ENCODE data around the gene RNPC3. TPM values are rescaled to one million over a fixed set of nuclear protein-coding genes. Genes with fewer than 3 reads are reported as not detected.

The RNPC3 gene
- total and polyA plus RNA-seq, 8 donors: 4.7 to 46.7 (median 29.4) TPM

DNA sequence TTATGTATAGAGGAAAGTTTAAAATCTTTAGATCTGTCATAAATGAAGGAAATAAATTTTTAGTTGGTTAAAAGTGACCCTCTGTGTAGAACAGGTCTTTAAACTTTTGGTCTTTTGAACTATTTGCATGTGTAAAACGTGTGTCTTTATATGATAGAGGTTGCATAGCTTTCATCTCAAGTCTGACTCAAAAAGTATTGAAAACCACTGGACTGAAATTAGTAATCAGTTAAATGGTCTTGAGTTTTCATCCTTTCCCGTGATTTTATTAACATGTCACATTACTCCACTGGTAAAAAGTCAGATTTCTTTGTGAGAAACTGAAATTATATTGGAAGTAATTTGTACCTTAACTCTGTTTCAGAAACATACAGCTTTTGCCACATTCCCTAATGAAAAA lies 1.8 kb downstream of the RNPC3 start:
- TF ChIP-seq POLR2AphosphoS5 (IDR thresholded peaks at IDR 0.05): no peak
- TF ChIP-seq POLR2A (IDR thresholded peaks at IDR 0.05): no peak
- TF ChIP-seq EP300 (IDR thresholded peaks at IDR 0.05): no peak
- intact Hi-C loops (cut with DNase I; ENCODE audit: low total_unique reads): no loop called here
- H3K9me3 ChIP-seq: no peaks in the 10 kb centered on the region
- WGBS, 5 donors: 52 to 58% (median 55%) methylated on average over 2 of the region's 2 CpGs
- H3K27me3 ChIP-seq: no peaks in the 10 kb centered on the region
- peak overlapping the region in 2 of 4 donors; percentile 75 to 80 for H3K4me3 ChIP-seq
- H3K4me1 ChIP-seq: peaks cover 14 to 63% (median 43%) of the 10 kb centered on the region in 4 donors
- peaks cover 0 to 21% (median 13%) of the 10 kb centered on the region in 4 donors for H3K36me3 ChIP-seq
- H3K27ac ChIP-seq: no peak overlapping the region
- DNase-seq: no peak

DNA sequence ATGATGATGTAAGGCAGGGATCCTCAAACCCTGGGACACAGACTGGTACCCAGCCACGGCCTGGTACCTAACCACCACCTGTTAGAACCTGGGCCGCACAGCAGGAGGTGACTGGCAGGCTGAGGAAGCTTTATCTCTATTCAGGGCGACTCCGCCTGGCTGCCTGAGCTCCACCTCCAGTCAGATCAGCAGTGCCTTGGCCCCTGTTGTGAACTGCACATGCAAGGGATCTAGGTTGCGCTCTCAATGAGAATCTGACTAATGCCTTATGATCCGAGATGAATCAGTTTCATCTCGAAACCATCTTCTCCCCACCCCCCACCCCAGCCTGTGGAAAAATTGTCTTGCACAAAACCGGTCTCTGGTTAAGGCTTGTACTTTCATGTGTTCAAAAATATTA lies 4.2 kb downstream of the RNPC3 start:
- Histone ChIP-seq H3K27me3 (no peaks in the 10 kb centered on the region), H3K4me1 (peaks cover 14 to 74% (median 49%) of the 10 kb centered on the region in 4 donors), H3K4me3 (no peak overlapping the region), H3K27ac (no peak overlapping the region), H3K9me3 (no peaks in the 10 kb centered on the region), H3K36me3 (peaks cover 0 to 36% (median 22%) of the 10 kb centered on the region in 4 donors)
- no peak for DNase-seq
- no peak for TF ChIP-seq POLR2AphosphoS5 (IDR thresholded peaks at IDR 0.05)
- TF ChIP-seq, protein P1, sequence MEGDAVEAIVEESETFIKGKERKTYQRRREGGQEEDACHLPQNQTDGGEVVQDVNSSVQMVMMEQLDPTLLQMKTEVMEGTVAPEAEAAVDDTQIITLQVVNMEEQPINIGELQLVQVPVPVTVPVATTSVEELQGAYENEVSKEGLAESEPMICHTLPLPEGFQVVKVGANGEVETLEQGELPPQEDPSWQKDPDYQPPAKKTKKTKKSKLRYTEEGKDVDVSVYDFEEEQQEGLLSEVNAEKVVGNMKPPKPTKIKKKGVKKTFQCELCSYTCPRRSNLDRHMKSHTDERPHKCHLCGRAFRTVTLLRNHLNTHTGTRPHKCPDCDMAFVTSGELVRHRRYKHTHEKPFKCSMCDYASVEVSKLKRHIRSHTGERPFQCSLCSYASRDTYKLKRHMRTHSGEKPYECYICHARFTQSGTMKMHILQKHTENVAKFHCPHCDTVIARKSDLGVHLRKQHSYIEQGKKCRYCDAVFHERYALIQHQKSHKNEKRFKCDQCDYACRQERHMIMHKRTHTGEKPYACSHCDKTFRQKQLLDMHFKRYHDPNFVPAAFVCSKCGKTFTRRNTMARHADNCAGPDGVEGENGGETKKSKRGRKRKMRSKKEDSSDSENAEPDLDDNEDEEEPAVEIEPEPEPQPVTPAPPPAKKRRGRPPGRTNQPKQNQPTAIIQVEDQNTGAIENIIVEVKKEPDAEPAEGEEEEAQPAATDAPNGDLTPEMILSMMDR (IDR thresholded peaks at IDR 0.05): no peak
- TF ChIP-seq EP300 (IDR thresholded peaks at IDR 0.05): no peak
- no peak for TF ChIP-seq POLR2A (IDR thresholded peaks at IDR 0.05)
- 80 to 88% (median 84%) methylated on average over 8 of the region's 8 CpGs for WGBS, 5 donors
- intact Hi-C loops (cut with DNase I; ENCODE audit: low total_unique reads): no loop called here

DNA sequence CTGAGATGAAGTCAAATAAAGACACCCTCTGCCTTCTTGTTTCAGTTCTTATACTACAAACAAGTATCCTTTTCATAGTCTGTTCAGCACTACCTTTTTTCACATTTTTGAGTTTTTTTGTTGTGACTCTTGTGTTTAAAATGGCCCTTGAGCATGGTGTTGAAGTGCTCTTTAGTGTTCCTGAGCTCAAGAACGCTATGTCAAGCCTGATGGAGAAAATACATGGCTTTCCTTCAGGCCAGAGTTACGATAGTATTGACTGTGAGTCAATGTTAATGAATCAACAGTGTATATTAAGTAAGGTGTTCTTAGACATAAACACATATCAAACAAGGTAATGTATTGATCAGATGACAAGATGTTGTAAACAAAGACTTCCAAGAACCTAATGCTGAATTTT lies 12.7 kb downstream of the RNPC3 start:
- Histone ChIP-seq H3K4me1 (peaks cover 0 to 12% (median 5%) of the 10 kb centered on the region in 4 donors), H3K4me3 (no peak overlapping the region), H3K36me3 (peaks cover 63 to 97% (median 94%) of the 10 kb centered on the region in 4 donors), H3K27me3 (no peaks in the 10 kb centered on the region), H3K27ac (no peak overlapping the region), H3K9me3 (no peaks in the 10 kb centered on the region)
- WGBS, 5 donors: 79 to 96% (median 95%) methylated on average over 2 of the region's 2 CpGs
- TF ChIP-seq POLR2A (IDR thresholded peaks at IDR 0.05) (no peak), POLR2AphosphoS5 (IDR thresholded peaks at IDR 0.05) (no peak), EP300 (IDR thresholded peaks at IDR 0.05) (no peak)
- TF ChIP-seq, protein P1 (IDR thresholded peaks at IDR 0.05): no peak
- intact Hi-C loops (cut with DNase I; ENCODE audit: low total_unique reads): no loop called here
- DNase-seq: no peak

DNA sequence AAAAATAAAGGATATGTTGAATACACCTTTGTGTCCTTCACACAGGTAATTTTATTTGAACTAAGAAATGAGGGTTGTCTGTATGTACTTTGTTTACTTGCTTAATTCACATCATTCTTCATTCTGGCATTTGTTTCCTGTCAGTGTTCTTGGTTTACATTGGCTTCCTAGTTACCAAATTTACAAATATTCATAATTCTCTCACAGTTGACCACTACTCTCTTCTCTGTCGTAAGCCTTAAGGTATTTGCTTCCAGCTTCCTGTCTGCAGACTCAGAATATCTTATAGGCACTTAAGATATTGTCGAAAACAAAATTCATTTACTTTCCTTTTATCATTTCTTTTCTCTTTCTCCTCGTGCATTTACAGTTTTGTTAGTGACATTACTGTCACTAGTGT lies 15.9 kb downstream of the RNPC3 start:
- WGBS, 5 donors: 71 to 91% (median 75%) methylated on average over 3 of the region's 3 CpGs
- intact Hi-C loops (cut with DNase I; ENCODE audit: low total_unique reads): no loop called here
- no peak for DNase-seq
- no peaks in the 10 kb centered on the region for H3K27me3 ChIP-seq
- TF ChIP-seq EP300 (IDR thresholded peaks at IDR 0.05) (no peak), POLR2AphosphoS5 (IDR thresholded peaks at IDR 0.05) (no peak), POLR2A (IDR thresholded peaks at IDR 0.05) (no peak)
- TF ChIP-seq, protein P1 (IDR thresholded peaks at IDR 0.05): no peak
- no peaks in the 10 kb centered on the region for H3K4me1 ChIP-seq
- no peak overlapping the region for H3K27ac ChIP-seq
- peaks cover 57 to 98% (median 97%) of the 10 kb centered on the region in 4 donors for H3K36me3 ChIP-seq
- no peaks in the 10 kb centered on the region for H3K9me3 ChIP-seq
- no peak overlapping the region for H3K4me3 ChIP-seq

DNA sequence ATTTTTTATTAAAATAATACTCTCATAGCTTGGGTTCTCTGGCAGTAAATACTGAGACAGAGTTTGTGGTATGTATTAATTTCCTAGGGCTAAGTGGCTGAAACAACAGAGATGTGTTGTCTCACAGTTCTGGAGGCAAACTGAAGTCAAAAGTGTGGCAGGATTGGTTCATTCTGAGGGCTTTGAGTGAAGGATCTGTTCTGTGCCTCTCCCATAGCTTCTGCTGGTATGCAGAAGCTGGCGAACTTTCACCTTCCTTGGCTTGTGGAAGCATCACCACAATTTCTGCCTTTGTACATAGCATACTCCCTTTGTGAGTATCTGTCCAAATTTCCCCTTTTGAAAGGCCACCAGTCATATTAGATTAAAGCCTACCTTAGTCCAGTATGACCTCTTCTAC lies 21.0 kb downstream of the RNPC3 start:
- peaks cover 39 to 98% (median 96%) of the 10 kb centered on the region in 4 donors for H3K36me3 ChIP-seq

More for the DNA sequence above, 21.0 kb downstream of the RNPC3 start:
- WGBS, 5 donors: 88 to 100% (median 94%) methylated on average over 1 of the region's 1 CpG
- Histone ChIP-seq H3K27ac (no peak overlapping the region), H3K27me3 (no peaks in the 10 kb centered on the region), H3K9me3 (no peaks in the 10 kb centered on the region), H3K4me3 (no peak overlapping the region), H3K4me1 (no peaks in the 10 kb centered on the region)
- DNase-seq: no peak
- TF ChIP-seq EP300 (IDR thresholded peaks at IDR 0.05): no peak
- TF ChIP-seq POLR2AphosphoS5 (IDR thresholded peaks at IDR 0.05): no peak
- TF ChIP-seq, protein P1 (IDR thresholded peaks at IDR 0.05): no peak
- TF ChIP-seq POLR2A (IDR thresholded peaks at IDR 0.05): no peak
- intact Hi-C loops (cut with DNase I; ENCODE audit: low total_unique reads): no loop called here
